Stromal cell of bone marrow (primary cell): Measurements from ENCODE around the gene RUNDC3A.
"Not testable (repeated sequence)": the region's sequence is repeated elsewhere in the genome, so short reads cannot be mapped to it uniquely, and the experiment has no call there.

Experiments
- DNase-seq: peaks from one replicate; pipeline ENCODE4 v3.0.0-alpha.2; 2012; ENCODE audit warnings: low read depth

RUNDC3A gene

DNA sequence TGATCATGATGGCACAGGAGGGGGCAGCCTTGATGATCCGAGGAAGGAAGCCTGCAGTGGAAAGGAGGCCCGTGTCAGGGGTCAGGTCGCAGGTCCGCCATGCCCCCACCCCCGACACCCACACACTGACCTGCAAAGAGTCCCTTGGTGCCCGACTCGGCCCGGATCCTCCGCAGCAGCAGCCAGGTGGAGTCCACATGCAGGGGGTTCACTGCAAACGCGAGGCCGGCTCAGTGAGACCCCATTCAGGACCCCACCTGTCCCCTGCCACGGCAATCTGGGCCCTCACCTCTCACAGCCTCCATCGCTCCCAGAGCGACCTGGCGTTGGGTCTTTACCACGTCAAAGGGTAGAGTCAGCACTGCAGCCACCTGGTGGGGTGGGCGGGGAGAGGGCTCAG is 11.7 kb downstream of the RUNDC3A start:
- no peak for DNase-seq

DNA sequence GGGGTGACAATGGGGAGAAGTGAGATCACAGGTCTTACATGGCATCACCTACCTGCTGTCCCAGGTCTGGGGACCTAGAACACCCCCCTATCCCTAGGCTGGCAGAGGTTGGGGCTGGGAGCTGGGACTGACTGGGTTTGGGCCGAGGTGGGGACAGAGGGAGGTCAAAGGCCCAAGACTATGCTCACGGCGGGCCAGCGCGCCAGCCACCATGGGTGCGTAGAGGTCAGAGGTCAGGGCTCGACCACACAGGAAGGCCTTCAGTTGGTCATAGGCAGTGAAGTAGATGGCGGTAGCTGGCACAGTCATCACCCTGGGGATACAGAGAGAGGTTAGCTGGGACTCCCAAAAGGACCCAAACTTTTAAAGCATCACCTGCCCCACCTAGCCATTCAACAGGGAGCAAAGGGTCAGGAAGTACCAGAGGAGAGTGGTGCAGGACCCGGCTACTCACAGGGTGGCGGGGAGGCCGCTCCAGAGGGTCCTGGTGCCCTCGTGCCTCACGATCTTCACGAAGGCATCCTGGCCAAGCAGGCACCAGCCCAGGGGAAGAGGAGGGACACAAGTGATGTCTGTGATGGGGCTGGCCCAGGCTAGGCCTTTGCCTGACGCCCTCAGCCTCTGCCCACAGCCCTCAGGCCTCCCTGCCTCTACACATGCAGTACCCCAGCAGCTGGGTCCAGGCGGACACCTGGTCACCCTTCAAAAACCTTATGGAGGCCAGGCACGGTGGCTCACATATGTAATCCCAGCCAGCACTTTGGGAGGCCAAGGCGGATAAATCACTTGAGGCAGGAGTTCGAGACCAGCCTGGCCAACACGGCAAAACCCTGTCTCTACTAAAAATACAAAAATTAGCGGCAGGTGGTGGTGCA is 13.1 kb downstream of the RUNDC3A start:
- DNase-seq, result no peak

DNA sequence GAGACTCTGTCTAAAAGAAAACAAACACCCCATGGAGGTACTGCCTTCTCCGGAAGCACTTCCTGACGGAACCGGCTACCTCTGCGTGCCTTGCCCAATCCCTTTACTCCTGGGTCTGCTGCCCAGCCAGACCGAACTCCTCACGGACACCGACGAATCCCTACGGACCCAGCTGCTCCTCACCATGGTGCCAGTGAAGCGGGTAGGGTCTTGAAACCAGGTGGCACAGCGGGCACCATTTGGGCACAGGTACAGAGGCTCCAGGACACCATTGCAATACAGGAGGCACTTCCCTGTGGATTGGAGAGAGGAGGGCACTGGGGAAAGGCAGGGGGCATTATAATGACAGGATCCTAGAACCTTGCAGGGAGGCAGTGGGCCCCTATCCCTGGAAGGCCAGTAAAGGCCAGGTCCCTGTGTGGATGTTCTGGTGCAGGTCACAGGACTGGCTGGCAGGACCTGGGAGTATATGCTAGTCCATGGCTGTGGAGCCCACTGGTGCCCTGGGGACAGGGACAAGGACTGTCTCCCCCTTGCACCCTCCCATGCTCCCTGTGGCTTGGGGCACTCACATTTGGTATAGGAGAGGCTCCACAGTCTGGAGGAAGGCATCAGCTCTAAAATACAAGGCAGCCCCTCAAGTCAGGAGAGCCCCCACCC is 14.0 kb downstream of the RUNDC3A start:
- DNase-seq, result no peak

DNA sequence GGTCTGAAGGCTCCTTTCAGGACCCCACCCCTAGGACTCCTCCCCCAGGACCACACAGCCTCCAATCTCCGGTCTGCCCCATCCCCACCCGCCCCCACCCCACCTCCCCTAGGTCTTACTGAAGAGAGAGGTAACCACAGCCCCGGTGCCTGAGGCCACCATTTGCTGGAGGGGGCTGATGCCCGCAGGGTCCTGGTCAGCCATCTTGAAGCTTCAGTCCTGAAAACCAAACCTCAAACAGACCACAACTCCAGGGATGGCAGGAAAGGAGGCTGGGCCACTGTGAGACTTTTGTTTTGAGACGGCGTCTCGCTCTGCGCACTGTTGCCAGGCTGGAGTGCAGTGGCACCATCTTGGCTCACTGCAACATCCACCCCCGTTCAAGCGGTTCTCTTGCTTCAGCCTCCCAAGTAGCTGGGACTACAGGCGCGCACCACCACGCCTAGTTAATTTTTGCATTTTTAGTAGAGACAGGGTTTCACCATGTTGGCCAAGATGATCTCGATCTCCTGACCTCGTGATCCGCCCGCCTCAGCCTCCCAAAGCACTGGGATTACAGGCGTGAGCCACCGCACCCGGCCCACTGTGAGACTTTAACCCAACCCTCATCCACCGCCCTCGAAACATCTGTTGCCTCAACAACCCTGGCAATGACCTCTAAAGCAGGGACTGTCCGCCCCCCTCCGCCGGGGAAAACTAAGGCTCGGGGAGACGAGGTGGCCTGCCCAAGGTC is 15.1 kb downstream of the RUNDC3A start:
- DNase-seq, result no peak

DNA sequence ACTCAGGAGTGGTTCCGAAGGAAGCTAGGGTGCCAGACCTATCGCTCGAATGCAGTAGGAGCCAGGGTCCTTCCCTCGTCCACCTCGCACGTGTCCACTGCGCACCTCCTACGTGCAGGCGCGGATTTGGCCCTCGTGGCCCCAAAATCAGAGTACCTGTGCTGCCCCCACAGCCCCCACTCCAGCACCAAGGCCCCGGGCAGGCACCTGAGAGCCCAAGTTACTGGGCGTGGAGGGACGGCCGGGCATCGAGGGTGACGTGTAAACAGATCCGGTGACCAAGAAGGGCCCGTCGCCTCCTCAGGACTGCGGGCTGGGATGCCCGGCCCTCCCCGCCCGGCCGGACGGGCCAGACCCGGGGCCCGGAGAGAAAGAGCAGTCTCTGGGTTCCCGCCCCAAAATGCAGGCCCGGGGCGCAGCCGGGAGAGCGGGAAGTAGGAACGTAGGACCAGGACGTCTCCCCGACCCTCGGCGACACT is 15.7 kb downstream of the RUNDC3A start:
- DNase-seq, result no peak

DNA sequence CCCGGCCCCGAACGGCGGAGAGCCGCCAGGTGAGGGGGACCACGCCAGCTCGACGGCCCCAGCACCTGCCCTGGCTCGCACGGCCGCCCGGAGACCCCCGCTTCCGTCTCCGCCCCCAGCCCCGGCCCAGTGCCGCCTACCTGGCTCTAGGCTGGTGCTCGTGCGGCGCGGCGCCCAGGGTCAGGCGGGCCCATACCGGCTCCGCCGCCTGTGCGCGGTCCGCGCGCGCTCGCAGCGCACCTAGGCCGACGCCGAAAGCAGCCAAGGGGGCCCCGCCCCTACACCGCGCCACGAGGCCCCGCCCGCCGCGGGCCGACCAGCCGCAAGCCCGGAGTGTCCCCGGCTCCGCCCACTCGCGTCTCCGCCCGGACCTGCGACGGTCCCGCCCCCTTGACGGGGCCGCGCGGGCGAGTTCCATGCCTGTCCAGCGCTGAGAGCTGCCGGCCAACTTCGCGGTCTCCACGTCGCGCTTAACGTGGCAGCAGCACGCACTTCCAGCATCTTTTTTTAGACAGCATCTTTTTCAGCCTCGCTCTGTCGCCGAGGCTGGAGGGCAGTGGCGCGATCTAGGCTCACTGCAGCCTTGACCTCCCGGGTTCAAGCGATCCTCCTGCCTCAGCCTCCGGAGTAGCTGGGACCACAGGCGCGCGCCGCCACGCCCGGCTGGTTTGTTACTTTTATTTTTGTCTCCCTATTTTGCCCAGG is 16.3 kb downstream of the RUNDC3A start, which contains the start of gene SLC25A39:
TSS of gene SLC25A39 (minus strand) at position 253 of the 705 bp plus-strand sequence. CDS start 1,261 bp downstream, outside the sequence.
- peak; percentile 83 for DNase-seq

DNA sequence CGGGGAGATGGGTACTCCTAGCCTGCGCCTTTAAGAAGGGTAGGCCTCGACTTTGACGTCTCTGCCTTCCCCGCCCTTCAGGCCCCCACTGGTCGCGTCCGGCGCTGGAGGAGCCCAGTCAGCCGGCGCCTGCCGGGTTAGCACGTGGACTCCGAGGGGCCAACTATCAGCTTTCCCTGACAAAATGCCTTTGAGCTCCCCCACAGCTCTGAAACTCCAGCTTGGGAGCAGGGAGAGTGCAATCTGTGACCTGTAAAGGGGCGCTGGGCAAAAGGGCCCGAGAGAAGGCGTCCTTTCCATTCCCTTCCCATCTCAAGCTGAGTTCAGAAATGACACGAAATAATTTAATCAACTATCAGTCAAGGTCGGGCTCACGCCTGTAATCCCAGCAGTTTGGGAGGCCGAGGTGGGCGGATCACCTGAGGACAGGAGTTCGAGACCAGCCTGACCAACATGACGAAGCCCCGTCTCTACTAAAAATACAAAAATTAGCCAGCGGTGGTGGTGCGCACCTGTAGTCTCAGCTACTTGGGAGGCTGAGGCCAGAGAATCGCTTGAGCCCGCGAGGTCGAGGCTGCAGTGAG is 18.6 kb downstream of the RUNDC3A start:
- DNase-seq, result peak; percentile 96

DNA sequence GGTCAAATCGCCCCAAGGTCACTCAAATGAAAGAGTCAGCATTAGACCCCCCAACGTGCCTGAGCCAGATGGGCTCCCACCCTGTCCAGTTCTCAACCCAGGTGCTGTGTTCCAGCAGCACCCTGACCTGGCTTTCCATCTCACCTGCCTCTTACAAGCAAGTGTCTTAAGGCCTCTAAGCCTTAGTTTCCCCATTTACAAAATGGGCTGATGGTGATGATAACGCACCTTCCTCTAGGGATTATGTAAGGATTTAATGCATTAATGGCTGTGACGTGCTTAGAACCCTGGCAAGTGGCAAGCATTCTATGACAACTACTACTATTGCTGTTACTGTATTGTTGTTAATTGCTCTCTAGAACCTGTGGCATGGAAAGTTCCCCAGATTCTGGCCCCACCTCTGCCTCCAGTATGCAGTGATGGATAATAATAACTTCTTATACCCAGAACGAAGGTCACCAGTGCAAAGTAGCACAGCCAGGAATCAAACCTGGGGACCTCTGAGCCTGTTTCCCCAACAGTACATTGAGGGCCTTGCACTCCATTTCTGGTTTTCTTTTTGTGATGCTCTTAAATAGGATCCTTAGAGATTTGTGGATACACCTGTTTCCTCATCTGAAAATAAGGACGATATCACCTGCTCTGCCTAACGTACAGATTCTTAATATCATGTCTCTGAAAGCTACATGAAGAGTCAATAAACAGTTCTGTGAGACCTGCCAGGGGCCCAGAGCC is 19.5 kb downstream of the RUNDC3A start:
- DNase-seq, result no peak

DNA sequence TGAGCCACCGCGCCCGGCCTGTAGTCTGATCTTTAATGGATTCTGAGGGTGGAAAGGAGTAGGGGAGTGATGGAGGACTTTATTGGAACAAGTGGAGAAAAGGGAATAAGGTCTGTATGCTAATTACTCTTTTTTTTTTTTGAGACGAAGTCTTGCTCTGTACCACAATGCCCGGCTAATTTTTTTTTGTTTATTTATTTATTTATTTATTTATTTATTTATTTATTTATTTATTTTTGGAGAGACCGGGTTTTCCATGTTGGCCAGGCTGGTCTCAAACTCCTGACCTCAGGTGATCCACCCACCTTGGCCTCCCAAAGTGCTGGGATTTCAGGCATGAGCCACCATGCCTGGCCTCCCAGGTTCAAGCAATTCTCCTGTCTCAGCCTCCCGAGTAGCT is 21.1 kb downstream of the RUNDC3A start:
- not testable (repeated sequence) for DNase-seq

GRCh38 chr17:44330263-44330662 is 21.9 kb downstream of the RUNDC3A start:
- DNase-seq, result not testable (repeated sequence)

GRCh38 chr17:44331249-44331760 is 22.9 kb downstream of the RUNDC3A start:
- DNase-seq, result no peak

- DNase-seq, result no peak
Observed at GRCh38 chr17:44333371-44333770, 25.0 kb downstream of the RUNDC3A start.

GRCh38 chr17:44334315-44334714 is 25.9 kb downstream of the RUNDC3A start:
- no peak for DNase-seq

- DNase-seq, result no peak
Observed at GRCh38 chr17:44334727-44335126, 26.3 kb downstream of the RUNDC3A start.

GRCh38 chr17:44335564-44335963 is 27.2 kb downstream of the RUNDC3A start:
- no peak for DNase-seq

- no peak for DNase-seq
Observed at GRCh38 chr17:44335968-44336367, 27.6 kb downstream of the RUNDC3A start.

DNA sequence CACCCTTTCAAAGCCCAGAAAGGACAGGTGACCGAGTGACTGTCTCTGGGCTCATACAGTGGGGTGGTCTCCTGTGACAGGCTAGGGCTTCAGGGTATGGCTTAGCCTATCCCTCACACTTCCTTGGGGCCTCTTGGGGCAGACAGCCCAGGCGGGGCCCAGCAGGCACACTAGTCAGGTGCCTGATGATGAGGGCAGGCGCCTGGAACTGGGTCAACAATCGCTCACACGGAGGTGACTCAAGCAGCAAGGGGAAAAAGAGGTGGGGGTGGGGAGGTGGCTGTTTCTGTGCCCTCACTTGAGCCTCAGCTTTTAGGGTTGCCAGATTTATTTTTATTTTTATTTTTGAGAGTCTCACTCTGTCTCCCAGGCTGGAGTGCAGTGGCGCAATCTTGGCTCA is 30.3 kb downstream of the RUNDC3A start:
- DNase-seq, result no peak

- DNase-seq, result not testable (repeated sequence)
Observed at GRCh38 chr17:44340553-44340952, 32.2 kb downstream of the RUNDC3A start.

DNA sequence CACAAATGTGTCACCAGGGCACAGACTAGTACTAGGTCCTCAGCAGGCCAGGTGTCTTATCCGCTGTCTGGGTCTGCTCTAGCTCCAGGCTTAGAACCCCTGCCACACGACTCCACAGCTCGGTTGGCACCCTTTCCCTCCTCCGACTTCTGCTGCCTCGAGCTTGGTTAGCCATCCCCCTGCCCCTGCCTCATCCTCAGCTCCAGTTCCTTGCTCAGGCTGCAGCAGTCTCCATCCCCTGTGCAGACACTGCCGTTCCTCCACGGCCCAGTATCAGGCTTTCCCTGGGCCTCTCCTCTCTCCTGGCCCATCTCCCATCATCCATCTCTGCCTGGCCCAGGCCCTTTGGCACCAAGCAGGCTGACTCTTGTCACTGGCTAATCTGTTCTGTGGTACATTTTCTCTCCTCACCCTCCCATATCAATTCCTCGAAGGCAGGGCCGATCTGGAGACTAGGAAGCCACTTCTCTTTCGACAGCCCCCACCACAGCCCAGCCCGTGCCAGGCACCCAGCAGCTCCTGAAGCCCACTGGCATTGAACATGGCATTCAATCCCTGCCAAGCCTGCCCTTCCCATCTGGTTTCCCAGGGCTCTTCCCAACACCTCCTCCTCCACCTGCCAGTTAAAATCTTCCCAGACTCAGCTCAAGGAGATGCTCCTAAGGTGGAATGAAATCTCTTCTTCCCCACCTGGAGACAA is 35.3 kb downstream of the RUNDC3A start:
- DNase-seq, result no peak

DNA sequence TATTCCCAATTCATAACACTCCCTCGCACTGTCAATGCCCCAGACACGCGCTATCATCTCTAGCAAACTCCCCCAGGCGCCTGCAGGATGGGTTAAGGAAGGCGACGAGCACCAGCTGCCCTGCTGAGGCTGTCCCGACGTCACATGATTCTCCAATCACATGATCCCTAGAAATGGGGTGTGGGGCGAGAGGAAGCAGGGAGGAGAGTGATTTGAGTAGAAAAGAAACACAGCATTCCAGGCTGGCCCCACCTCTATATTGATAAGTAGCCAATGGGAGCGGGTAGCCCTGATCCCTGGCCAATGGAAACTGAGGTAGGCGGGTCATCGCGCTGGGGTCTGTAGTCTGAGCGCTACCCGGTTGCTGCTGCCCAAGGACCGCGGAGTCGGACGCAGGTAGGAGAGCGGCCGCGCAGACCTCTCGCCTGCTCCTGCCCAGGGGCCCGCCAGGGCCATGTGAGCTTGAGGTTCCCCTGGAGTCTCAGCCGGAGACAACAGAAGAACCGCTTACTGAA is 36.6 kb downstream of the RUNDC3A start, which contains the start of gene GRN:
TSS of gene GRN (plus strand) at position 364 of the 515 bp plus-strand sequence. CDS start 3,863 bp downstream, outside the sequence.
- DNase-seq, result peak; percentile 99
